Adipocyte (in vitro differentiated cells): ENCODE data around the gene MED12L.

Experiments used
- DNase-seq: peaks from one replicate; pipeline ENCODE4 v3.0.0-alpha.2; 2015; ENCODE audit warnings: low read depth
- H3K27me3 ChIP-seq: replicated peaks from 2 replicates; pipeline ENCODE4 v1.7.0; 2013; ENCODE audit warnings: mild to moderate bottlenecking, low read length, moderate library complexity; ENCODE audit not compliant: control insufficient read depth, insufficient read depth
- H3K36me3 ChIP-seq: 2 replicates; pipeline ENCODE4 v1.7.0; 2013; ENCODE audit warnings: low read length, mild to moderate bottlenecking, moderate library complexity; ENCODE audit not compliant: control insufficient read depth, insufficient read depth, severe bottlenecking
- H3K4me1 ChIP-seq: 2 replicates; pipeline ENCODE4 v1.7.0; 2013; ENCODE audit warnings: mild to moderate bottlenecking, low read length, moderate library complexity; ENCODE audit not compliant: control insufficient read depth, insufficient read depth
- H3K4me3 ChIP-seq: 2 replicates; pipeline ENCODE4 v1.7.0; 2013; ENCODE audit warnings: mild to moderate bottlenecking, low read length, moderate library complexity
- H3K9ac ChIP-seq: 2 replicates; pipeline ENCODE4 v1.7.0; 2013; ENCODE audit warnings: mild to moderate bottlenecking, low read length, moderate library complexity
- H3K9me3 ChIP-seq: 2 replicates; pipeline ENCODE4 v1.7.0; 2013; ENCODE audit warnings: mild to moderate bottlenecking, low read length, moderate library complexity; ENCODE audit not compliant: control insufficient read depth

Gene MED12L

GRCh38 chr3:151372063-151372820 lies 286.8 kb downstream of the MED12L start:
- Histone ChIP-seq H3K27me3 (no peaks in the 10 kb centered on the region), H3K9ac (peak overlapping the region; percentile 21), H3K4me3 (peak overlapping the region; percentile 28), H3K9me3 (no peaks in the 10 kb centered on the region), H3K36me3 (no peaks in the 10 kb centered on the region), H3K4me1 (peaks cover 25% of the 10 kb centered on the region)
- DNase-seq = peak; percentile 32

- Histone ChIP-seq H3K9me3 (no peaks in the 10 kb centered on the region), H3K4me1 (peaks cover 8% of the 10 kb centered on the region), H3K27me3 (no peaks in the 10 kb centered on the region), H3K4me3 (no peak overlapping the region), H3K9ac (no peak overlapping the region), H3K36me3 (peaks cover 3% of the 10 kb centered on the region)
- no peak for DNase-seq
These were observed 292.4 kb downstream of the MED12L start for GRCh38 chr3:151377768-151378385.

- Histone ChIP-seq H3K4me1 (peaks cover 13% of the 10 kb centered on the region), H3K9me3 (no peaks in the 10 kb centered on the region), H3K36me3 (peaks cover 3% of the 10 kb centered on the region), H3K4me3 (no peak overlapping the region), H3K9ac (no peak overlapping the region), H3K27me3 (no peaks in the 10 kb centered on the region)
- peak; percentile 23 for DNase-seq
These were observed 293.7 kb downstream of the MED12L start for GRCh38 chr3:151379083-151379734.

GRCh38 chr3:151382671-151383070 lies 297.2 kb downstream of the MED12L start:
- H3K27me3 ChIP-seq = no peaks in the 10 kb centered on the region
- H3K4me1 ChIP-seq = peaks cover 27% of the 10 kb centered on the region
- H3K9ac ChIP-seq = peak overlapping the region; percentile 78
- peak overlapping the region; percentile 81 for H3K4me3 ChIP-seq
- no peaks in the 10 kb centered on the region for H3K9me3 ChIP-seq
- no peak for DNase-seq
- H3K36me3 ChIP-seq = peaks cover 3% of the 10 kb centered on the region

GRCh38 chr3:151383111-151383510 lies 297.6 kb downstream of the MED12L start:
- Histone ChIP-seq H3K9ac (peak overlapping the region; percentile 78), H3K4me3 (peak overlapping the region; percentile 81), H3K9me3 (no peaks in the 10 kb centered on the region), H3K27me3 (no peaks in the 10 kb centered on the region), H3K4me1 (peaks cover 27% of the 10 kb centered on the region), H3K36me3 (peaks cover 3% of the 10 kb centered on the region)
- no peak for DNase-seq

- Histone ChIP-seq H3K9me3 (no peaks in the 10 kb centered on the region), H3K4me3 (peak overlapping the region; percentile 81), H3K4me1 (peaks cover 27% of the 10 kb centered on the region), H3K27me3 (no peaks in the 10 kb centered on the region), H3K9ac (peak overlapping the region; percentile 78), H3K36me3 (peaks cover 3% of the 10 kb centered on the region)
- DNase-seq = no peak
These were observed 298.5 kb downstream of the MED12L start for GRCh38 chr3:151383956-151384355.

- H3K4me1 ChIP-seq = peaks cover 27% of the 10 kb centered on the region
- no peaks in the 10 kb centered on the region for H3K27me3 ChIP-seq
- H3K4me3 ChIP-seq = peak within 1 kb of the TSS; percentile 81
- H3K9ac ChIP-seq = peak within 1 kb of the TSS; percentile 78
- no peaks in the 10 kb centered on the region for H3K9me3 ChIP-seq
- H3K36me3 ChIP-seq = peaks cover 3% of the 10 kb centered on the region
- DNase-seq = no peak
These were observed 299.3 kb downstream of the MED12L start, which contains the start of gene P2RY12 for GRCh38 chr3:151384741-151385174. Gene P2RY12 (minus strand): TSS chr3:151384753. CDS start chr3:151338845, 45,908 bp downstream.

- no peak overlapping the region for H3K4me3 ChIP-seq
- H3K36me3 ChIP-seq = no peaks in the 10 kb centered on the region
- no peaks in the 10 kb centered on the region for H3K27me3 ChIP-seq
- no peak overlapping the region for H3K9ac ChIP-seq
- no peaks in the 10 kb centered on the region for H3K9me3 ChIP-seq
- no peak for DNase-seq
- H3K4me1 ChIP-seq = peaks cover 27% of the 10 kb centered on the region
These were observed 300.6 kb downstream of the MED12L start for GRCh38 chr3:151386056-151386455.

GRCh38 chr3:151387432-151387831 lies 302.0 kb downstream of the MED12L start:
- H3K36me3 ChIP-seq = no peaks in the 10 kb centered on the region
- H3K9ac ChIP-seq = no peak overlapping the region
- no peaks in the 10 kb centered on the region for H3K9me3 ChIP-seq
- H3K4me3 ChIP-seq = no peak overlapping the region
- no peak for DNase-seq
- peaks cover 27% of the 10 kb centered on the region for H3K4me1 ChIP-seq
- H3K27me3 ChIP-seq = no peaks in the 10 kb centered on the region

GRCh38 chr3:151387842-151388241 lies 302.4 kb downstream of the MED12L start:
- H3K4me1 ChIP-seq = peaks cover 23% of the 10 kb centered on the region
- DNase-seq = no peak
- H3K9ac ChIP-seq = no peak overlapping the region
- H3K9me3 ChIP-seq = no peaks in the 10 kb centered on the region
- no peaks in the 10 kb centered on the region for H3K36me3 ChIP-seq
- H3K27me3 ChIP-seq = no peaks in the 10 kb centered on the region
- H3K4me3 ChIP-seq = no peak overlapping the region

GRCh38 chr3:151391720-151392119 lies 306.3 kb downstream of the MED12L start:
- no peaks in the 10 kb centered on the region for H3K27me3 ChIP-seq
- no peaks in the 10 kb centered on the region for H3K36me3 ChIP-seq
- H3K9me3 ChIP-seq = no peaks in the 10 kb centered on the region
- no peak overlapping the region for H3K9ac ChIP-seq
- H3K4me1 ChIP-seq = peaks cover 7% of the 10 kb centered on the region
- no peak for DNase-seq
- H3K4me3 ChIP-seq = no peak overlapping the region
